GM12801 (cell line): ENCODE measurements around the gene F10.

ENCODE experiments used
- CTCF ChIP-seq: IDR thresholded peaks from one replicate; pipeline ENCODE4 v1.5.1; 2011; ENCODE audit warnings: control low read depth; ENCODE audit not compliant: insufficient read length; ENCODE audit errors: extremely low read depth

F10 gene

GRCh38 chr13:113150550-113151365, 28.2 kb downstream of the F10 start:
- no peak for TF ChIP-seq CTCF

GRCh38 chr13:113151745-113152690, 29.4 kb downstream of the F10 start:
- TF ChIP-seq CTCF, result no peak

- no peak for TF ChIP-seq CTCF
Observed at GRCh38 chr13:113152691-113152983, 30.0 kb downstream of the F10 start.

- TF ChIP-seq CTCF, result no peak
Observed at GRCh38 chr13:113152984-113153809, 30.6 kb downstream of the F10 start.

- no peak for TF ChIP-seq CTCF
Observed at GRCh38 chr13:113153810-113154748, 31.5 kb downstream of the F10 start.

- no peak for TF ChIP-seq CTCF
Observed at GRCh38 chr13:113155201-113155600, 32.6 kb downstream of the F10 start.
